ENCODE results near the gene UGT1A8.

UGT1A8 gene

DNA sequence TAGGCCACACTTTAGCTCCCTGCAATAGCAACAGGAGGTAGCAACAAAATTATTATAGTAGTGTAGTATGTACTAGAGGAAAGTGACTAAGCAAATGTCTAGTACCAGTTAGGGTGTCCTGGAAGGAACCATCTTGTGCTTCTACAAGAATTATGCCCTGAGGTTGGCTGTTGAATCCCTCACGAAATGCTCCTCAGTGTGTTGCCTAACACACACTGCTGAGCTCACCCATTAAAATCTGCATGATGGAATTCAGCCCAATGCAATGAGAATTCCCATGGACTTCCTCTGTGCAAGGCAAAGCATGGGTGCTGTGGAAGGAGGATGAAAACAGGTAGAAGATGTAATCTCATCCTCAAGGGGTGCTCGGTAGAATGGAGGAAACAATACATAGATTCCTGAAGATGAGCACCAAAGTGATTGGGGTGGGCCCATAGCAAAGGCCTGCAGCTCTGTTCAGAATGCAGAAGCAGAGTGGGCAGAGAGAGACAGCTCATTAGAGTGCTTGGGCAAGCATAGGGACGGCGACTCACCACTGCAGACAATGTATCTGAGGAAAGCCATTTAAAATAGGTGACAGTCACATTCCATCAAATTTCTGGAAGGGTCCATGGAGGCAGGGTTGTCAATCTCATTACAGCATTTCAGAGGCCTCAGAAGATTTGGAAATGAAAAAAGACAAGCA lies 63.1 kb downstream of the UGT1A8 start:
- TF ChIP-seq REST (IDR thresholded peaks at IDR 0.05; ENCODE audit: insufficient read depth in 1 of 2, low read depth in 2 of 2, low read length in 2 of 2) (no peak), FOXP2 (optimal IDR thresholded peaks at IDR 0.05; ENCODE audit: borderline replicate concordance, extremely low read depth, extremely low read length, insufficient read depth) (no peak)

- no peak for TF ChIP-seq FOXP2 (optimal IDR thresholded peaks at IDR 0.05; ENCODE audit: borderline replicate concordance, extremely low read depth, extremely low read length, insufficient read depth)
- TF ChIP-seq SIN3A (IDR thresholded peaks at IDR 0.05; ENCODE audit: borderline replicate concordance, insufficient read depth, low read length): no peak
- TF ChIP-seq REST (IDR thresholded peaks at IDR 0.05; ENCODE audit: insufficient read depth in 1 of 2, low read depth in 2 of 2, low read length in 2 of 2): no peak
- no peak for TF ChIP-seq POLR2AphosphoS5 (IDR thresholded peaks at IDR 0.05; ENCODE audit: low read depth, low read length)
- TF ChIP-seq TAF1 (IDR thresholded peaks at IDR 0.05; ENCODE audit: borderline replicate concordance, insufficient read depth, low read length): no peak
These were observed 64.2 kb downstream of the UGT1A8 start, which contains the start of gene UGT1A7 for GRCh38 chr2:233681521-233682099. TSS of gene UGT1A7 (plus strand) at chr2:233681901. CDS start at chr2:233681938, 37 bp downstream.

GRCh38 chr2:233684640-233685039 lies 67.2 kb downstream of the UGT1A8 start:
- TF ChIP-seq REST (IDR thresholded peaks at IDR 0.05; ENCODE audit: insufficient read depth in 1 of 2, low read depth in 2 of 2, low read length in 2 of 2) (no peak), TAF1 (IDR thresholded peaks at IDR 0.05; ENCODE audit: borderline replicate concordance, insufficient read depth, low read length) (no peak), SIN3A (IDR thresholded peaks at IDR 0.05; ENCODE audit: borderline replicate concordance, insufficient read depth, low read length) (no peak)

- TF ChIP-seq TAF1 (IDR thresholded peaks at IDR 0.05; ENCODE audit: borderline replicate concordance, insufficient read depth, low read length) (no peak), POLR2AphosphoS5 (IDR thresholded peaks at IDR 0.05; ENCODE audit: low read depth, low read length) (no peak), FOXP2 (optimal IDR thresholded peaks at IDR 0.05; ENCODE audit: borderline replicate concordance, extremely low read depth, extremely low read length, insufficient read depth) (no peak), SIN3A (IDR thresholded peaks at IDR 0.05; ENCODE audit: borderline replicate concordance, insufficient read depth, low read length) (no peak), REST (IDR thresholded peaks at IDR 0.05; ENCODE audit: insufficient read depth in 1 of 2, low read depth in 2 of 2, low read length in 2 of 2) (no peak)
These were observed 69.5 kb downstream of the UGT1A8 start for GRCh38 chr2:233686928-233687327.

DNA sequence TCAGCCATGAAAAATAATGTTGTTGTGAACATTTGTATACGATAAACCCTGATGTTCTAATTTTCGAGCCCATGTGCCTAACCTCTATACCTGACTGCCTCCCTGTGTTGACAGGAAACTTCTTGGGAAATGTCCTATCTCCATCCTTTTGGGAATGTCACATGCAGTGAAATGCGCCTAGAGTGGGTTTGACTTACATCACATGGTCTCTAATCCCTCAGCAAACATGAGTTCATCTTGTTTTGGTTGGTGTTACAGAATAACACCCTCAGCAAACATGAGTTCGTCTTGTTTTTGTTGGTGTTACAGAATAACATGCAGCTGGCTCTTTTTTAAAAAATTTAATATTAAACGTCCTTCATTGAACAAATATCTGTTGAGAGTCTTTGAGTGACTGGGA lies 70.9 kb downstream of the UGT1A8 start:
- TF ChIP-seq REST (IDR thresholded peaks at IDR 0.05; ENCODE audit: insufficient read depth in 1 of 2, low read depth in 2 of 2, low read length in 2 of 2) (no peak), FOXP2 (optimal IDR thresholded peaks at IDR 0.05; ENCODE audit: borderline replicate concordance, extremely low read depth, extremely low read length, insufficient read depth) (no peak), SIN3A (IDR thresholded peaks at IDR 0.05; ENCODE audit: borderline replicate concordance, insufficient read depth, low read length) (no peak), TAF1 (IDR thresholded peaks at IDR 0.05; ENCODE audit: borderline replicate concordance, insufficient read depth, low read length) (no peak), POLR2AphosphoS5 (IDR thresholded peaks at IDR 0.05; ENCODE audit: low read depth, low read length) (no peak)
